Osteocyte (in vitro differentiated cells): ENCODE results near the gene ZNF514. TPM values are rescaled to one million over a fixed set of nuclear protein-coding genes. Genes with fewer than 3 reads are reported as not detected.

Experiments used
- DNase-seq: peaks from one replicate; pipeline ENCODE4 v3.0.0; 2021; ENCODE audit warnings: mixed read lengths; ENCODE audit not compliant: unreplicated experiment; ENCODE audit errors: extremely low spot score
- H3K27ac Mint-ChIP-seq: one replicate; pipeline ENCODE4 v1.8.0; 2021; ENCODE audit warnings: mild to moderate bottlenecking, mixed read lengths; ENCODE audit not compliant: unreplicated experiment
- H3K27me3 Mint-ChIP-seq: one replicate; pipeline ENCODE4 v1.8.0; 2021; ENCODE audit warnings: mixed read lengths; ENCODE audit not compliant: unreplicated experiment
- H3K36me3 Mint-ChIP-seq: one replicate; pipeline ENCODE4 v1.8.0; 2021; ENCODE audit warnings: mixed read lengths; ENCODE audit not compliant: unreplicated experiment
- H3K4me1 Mint-ChIP-seq: one replicate; pipeline ENCODE4 v1.8.0; 2021; ENCODE audit warnings: mixed read lengths; ENCODE audit not compliant: unreplicated experiment
- H3K4me3 Mint-ChIP-seq: one replicate; pipeline ENCODE4 v1.8.0; 2021; ENCODE audit warnings: mild to moderate bottlenecking, moderate library complexity, mixed read lengths; ENCODE audit not compliant: unreplicated experiment
- H3K9me3 Mint-ChIP-seq: one replicate; pipeline ENCODE4 v1.8.0; 2021; ENCODE audit warnings: mixed read lengths; ENCODE audit not compliant: unreplicated experiment
- total RNA-seq: library from RNA; stranded (reverse); gene quantifications from 2 replicates; pipeline ENCODE4 v1.2.1, GENCODE V29; 2021
- TF ChIP-seq, protein P1 (sequence below): fragments of 200-600 bp; sonication (generic); IDR thresholded peaks from 2 replicates; pipeline ENCODE4 v1.5.0; 2021; ENCODE audit warnings: antibody characterized with exemption, mild to moderate bottlenecking, moderate library complexity

The ZNF514 gene
- total RNA-seq, 1 donor from 2014 or later: 19.0 TPM

DNA sequence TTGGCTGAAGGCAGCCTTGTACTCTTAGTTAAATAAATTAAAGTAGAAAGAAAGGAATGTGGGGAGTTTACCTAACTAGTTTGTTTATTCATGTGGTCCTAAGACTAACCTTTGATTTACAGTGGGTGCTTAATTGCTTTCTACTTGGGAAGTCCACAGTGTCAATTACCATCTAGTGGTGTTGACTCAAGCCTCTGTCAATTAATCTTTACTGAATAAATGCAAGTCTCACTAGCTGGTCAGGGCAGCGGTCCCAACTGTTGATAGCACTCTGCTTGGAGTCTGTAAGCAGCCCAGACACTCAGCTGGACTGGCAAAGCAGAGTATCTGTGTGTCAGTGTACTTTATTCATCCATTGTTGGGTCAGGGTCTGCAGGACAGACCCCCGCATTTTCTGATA is 15.8 kb downstream of the ZNF514 start:
- peaks cover 64% of the 10 kb centered on the region for H3K9me3 Mint-ChIP-seq
- no peaks in the 10 kb centered on the region for H3K4me1 Mint-ChIP-seq
- no peak overlapping the region for H3K27ac Mint-ChIP-seq
- no peaks in the 10 kb centered on the region for H3K27me3 Mint-ChIP-seq
- H3K4me3 Mint-ChIP-seq: no peak overlapping the region
- no peak for DNase-seq
- TF ChIP-seq, protein P1, sequence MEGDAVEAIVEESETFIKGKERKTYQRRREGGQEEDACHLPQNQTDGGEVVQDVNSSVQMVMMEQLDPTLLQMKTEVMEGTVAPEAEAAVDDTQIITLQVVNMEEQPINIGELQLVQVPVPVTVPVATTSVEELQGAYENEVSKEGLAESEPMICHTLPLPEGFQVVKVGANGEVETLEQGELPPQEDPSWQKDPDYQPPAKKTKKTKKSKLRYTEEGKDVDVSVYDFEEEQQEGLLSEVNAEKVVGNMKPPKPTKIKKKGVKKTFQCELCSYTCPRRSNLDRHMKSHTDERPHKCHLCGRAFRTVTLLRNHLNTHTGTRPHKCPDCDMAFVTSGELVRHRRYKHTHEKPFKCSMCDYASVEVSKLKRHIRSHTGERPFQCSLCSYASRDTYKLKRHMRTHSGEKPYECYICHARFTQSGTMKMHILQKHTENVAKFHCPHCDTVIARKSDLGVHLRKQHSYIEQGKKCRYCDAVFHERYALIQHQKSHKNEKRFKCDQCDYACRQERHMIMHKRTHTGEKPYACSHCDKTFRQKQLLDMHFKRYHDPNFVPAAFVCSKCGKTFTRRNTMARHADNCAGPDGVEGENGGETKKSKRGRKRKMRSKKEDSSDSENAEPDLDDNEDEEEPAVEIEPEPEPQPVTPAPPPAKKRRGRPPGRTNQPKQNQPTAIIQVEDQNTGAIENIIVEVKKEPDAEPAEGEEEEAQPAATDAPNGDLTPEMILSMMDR: no peak
- H3K36me3 Mint-ChIP-seq: peaks cover 63% of the 10 kb centered on the region

DNA sequence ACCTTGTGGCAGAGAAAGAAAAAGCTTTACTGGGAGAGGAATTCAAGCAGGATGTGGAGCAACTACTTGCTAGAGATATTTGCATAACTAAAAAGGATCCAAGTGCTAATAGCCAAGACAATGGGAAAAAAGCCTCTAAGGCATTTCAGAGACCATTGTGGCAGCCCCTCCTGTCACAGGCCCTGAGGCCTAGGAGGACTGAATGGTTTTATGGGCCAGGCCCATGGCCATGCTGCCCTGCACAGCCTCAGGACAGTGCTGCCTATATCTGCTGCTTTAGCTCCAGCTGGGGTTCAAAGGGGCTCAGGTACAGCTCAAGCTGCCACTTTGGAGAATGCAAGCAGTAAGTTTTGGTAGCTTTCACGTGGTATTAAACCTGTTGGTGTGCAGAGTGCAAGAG is 20.9 kb downstream of the ZNF514 start:
- no peaks in the 10 kb centered on the region for H3K27me3 Mint-ChIP-seq
- H3K9me3 Mint-ChIP-seq: peaks cover 65% of the 10 kb centered on the region
- peaks cover 31% of the 10 kb centered on the region for H3K36me3 Mint-ChIP-seq
- no peak for DNase-seq
- H3K4me1 Mint-ChIP-seq: no peaks in the 10 kb centered on the region
- H3K27ac Mint-ChIP-seq: no peak overlapping the region
- H3K4me3 Mint-ChIP-seq: no peak overlapping the region
- TF ChIP-seq, protein P1: no peak

DNA sequence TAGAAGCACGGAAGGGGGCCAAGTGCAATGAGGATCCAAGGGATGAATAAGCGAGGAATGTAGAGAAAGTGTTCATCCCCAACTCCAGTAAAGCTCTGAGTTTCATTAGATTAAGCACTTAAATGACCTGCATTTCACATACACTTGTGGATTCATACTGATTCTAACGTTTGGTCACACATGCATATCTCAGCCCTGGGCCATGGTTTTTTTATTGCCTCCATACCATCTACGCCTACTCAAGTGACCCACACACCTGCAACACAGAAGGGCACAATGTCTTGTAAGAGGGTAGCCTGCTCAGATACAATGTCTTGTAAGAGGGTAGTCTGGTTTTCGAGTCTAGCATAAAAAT is 37.5 kb downstream of the ZNF514 start:
- Mint-ChIP-seq H3K4me1 (peaks cover 32% of the 10 kb centered on the region), H3K27ac (peak overlapping the region; percentile 93), H3K4me3 (peak overlapping the region; percentile 95), H3K9me3 (no peaks in the 10 kb centered on the region), H3K27me3 (no peaks in the 10 kb centered on the region), H3K36me3 (peaks cover 7% of the 10 kb centered on the region)
- no peak for DNase-seq
- TF ChIP-seq, protein P1: no peak

DNA sequence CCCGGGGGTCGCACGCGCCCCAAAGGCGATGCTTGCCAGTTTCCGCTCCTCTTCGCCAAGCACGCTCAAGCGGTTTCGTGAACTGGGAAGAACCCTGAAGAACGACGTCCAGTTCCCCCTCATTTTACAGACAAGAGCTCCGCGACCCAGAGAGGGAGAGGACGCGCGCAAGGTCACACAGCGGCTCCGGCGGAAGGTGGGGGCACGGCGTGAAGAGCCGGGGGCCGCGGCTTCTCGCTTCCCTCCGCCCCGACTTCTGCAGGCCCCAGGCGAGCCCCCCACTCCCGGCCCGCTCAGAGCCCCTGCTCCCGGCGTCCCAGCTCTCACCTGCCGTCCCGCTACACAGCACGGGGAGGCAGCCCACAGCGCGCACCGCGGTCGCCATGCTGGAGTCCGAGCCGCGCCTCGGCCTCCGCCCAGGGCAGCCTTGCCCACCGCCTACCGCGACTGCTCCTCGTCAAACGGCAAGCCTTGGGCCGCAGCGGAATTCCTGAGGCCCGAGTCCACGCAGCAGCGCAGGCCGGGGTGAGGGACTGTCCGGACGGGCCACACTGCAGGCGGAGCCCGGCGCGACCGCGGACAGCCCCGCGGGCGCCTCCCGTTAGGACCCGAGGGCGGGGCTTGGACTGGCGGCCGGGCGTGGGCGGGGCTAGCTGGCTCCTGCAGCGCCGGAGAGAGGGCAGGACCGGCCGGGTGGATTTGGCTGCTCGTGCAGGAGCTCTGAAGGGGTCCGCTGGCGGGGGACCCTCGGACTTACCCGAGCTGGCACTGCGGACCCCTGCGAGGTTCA is 38.0 kb downstream of the ZNF514 start, which contains the start of gene MRPS5:
Gene MRPS5, minus strand, starts transcription at position 402 of the 790 bp plus-strand sequence. Its CDS starts 17 bp downstream, at position 385.
- TF ChIP-seq, protein P1: peak; percentile 46
- H3K27me3 Mint-ChIP-seq: no peaks in the 10 kb centered on the region
- peak; percentile 93 for DNase-seq
- H3K4me3 Mint-ChIP-seq: peak within 1 kb of the TSS; percentile 95
- peak within 1 kb of the TSS; percentile 93 for H3K27ac Mint-ChIP-seq
- H3K36me3 Mint-ChIP-seq: peaks cover 8% of the 10 kb centered on the region
- H3K9me3 Mint-ChIP-seq: no peaks in the 10 kb centered on the region
- peaks cover 32% of the 10 kb centered on the region for H3K4me1 Mint-ChIP-seq

DNA sequence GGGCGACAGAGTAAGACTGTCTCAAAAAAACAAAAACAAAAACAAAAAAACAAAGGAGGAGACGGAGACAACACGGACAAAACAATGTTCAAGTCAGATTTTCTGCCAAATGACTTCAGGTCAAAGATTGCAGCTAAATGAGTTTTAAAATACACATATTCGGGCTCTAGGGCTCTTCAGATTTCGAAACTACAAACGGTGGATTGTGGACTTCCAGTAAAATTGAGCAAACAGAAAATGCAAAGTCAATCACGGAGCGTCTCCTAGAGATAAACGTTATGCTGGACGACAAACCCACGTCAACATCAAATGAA is 38.6 kb downstream of the ZNF514 start:
- Mint-ChIP-seq H3K27ac (peak overlapping the region; percentile 93), H3K9me3 (no peaks in the 10 kb centered on the region), H3K4me3 (peak overlapping the region; percentile 95), H3K27me3 (no peaks in the 10 kb centered on the region), H3K36me3 (peaks cover 8% of the 10 kb centered on the region), H3K4me1 (peaks cover 32% of the 10 kb centered on the region)
- TF ChIP-seq, protein P1: no peak
- no peak for DNase-seq
